ENCODE results near the gene NLRP6.

Gene NLRP6

GRCh38 chr11:269146-269890 lies 8.9 kb upstream of the NLRP6 start:
- ATAC-seq = peak; percentile 81
- H3K36me3 Mint-ChIP-seq = peaks cover 21% of the 10 kb centered on the region
- H3K27ac Mint-ChIP-seq = peak overlapping the region; percentile 92
- no peaks in the 10 kb centered on the region for H3K9me3 Mint-ChIP-seq
- peak in 1 of 2 donors; percentile 83 for DNase-seq (ENCODE audit: low spot score in 2 of 2)
- H3K4me3 Mint-ChIP-seq = peak overlapping the region; percentile 75
- H3K4me1 Mint-ChIP-seq = peaks cover 38% of the 10 kb centered on the region

GRCh38 chr11:270451-271318 lies 7.5 kb upstream of the NLRP6 start:
- Mint-ChIP-seq H3K4me1 (peaks cover 38% of the 10 kb centered on the region), H3K36me3 (peaks cover 21% of the 10 kb centered on the region), H3K4me3 (no peak overlapping the region), H3K27ac (no peak overlapping the region), H3K9me3 (no peaks in the 10 kb centered on the region)
- ATAC-seq (no peak), DNase-seq (ENCODE audit: low spot score in 2 of 2) (no peak)

- ATAC-seq (no peak), DNase-seq (ENCODE audit: low spot score in 2 of 2) (no peak)
- no peak overlapping the region for H3K4me3 Mint-ChIP-seq
- H3K4me1 Mint-ChIP-seq = peaks cover 38% of the 10 kb centered on the region
- H3K27ac Mint-ChIP-seq = no peak overlapping the region
- H3K9me3 Mint-ChIP-seq = no peaks in the 10 kb centered on the region
- peaks cover 21% of the 10 kb centered on the region for H3K36me3 Mint-ChIP-seq
Observed at GRCh38 chr11:271319-271715, 6.9 kb upstream of the NLRP6 start.

GRCh38 chr11:272195-272930 lies 5.8 kb upstream of the NLRP6 start:
- no peak for DNase-seq (ENCODE audit: low spot score in 2 of 2)
- Mint-ChIP-seq H3K27ac (no peak overlapping the region), H3K36me3 (peaks cover 19% of the 10 kb centered on the region), H3K4me3 (no peak overlapping the region), H3K9me3 (no peaks in the 10 kb centered on the region), H3K4me1 (peaks cover 31% of the 10 kb centered on the region)
- no peak for ATAC-seq

- Mint-ChIP-seq H3K4me3 (no peak overlapping the region), H3K36me3 (peaks cover 20% of the 10 kb centered on the region), H3K4me1 (peaks cover 31% of the 10 kb centered on the region), H3K27ac (no peak overlapping the region), H3K9me3 (no peaks in the 10 kb centered on the region)
- no peak for DNase-seq (ENCODE audit: low spot score in 2 of 2)
- no peak for ATAC-seq
Observed at GRCh38 chr11:272931-273198, 5.3 kb upstream of the NLRP6 start.

GRCh38 chr11:276219-276618 lies 2.0 kb upstream of the NLRP6 start:
- Mint-ChIP-seq H3K4me1 (peaks cover 22% of the 10 kb centered on the region), H3K27ac (no peak overlapping the region)

GRCh38 chr11:279040-279965 lies 1.1 kb downstream of the NLRP6 start:
- peaks cover 41% of the 10 kb centered on the region for H3K4me1 Mint-ChIP-seq
- H3K9me3 Mint-ChIP-seq = no peaks in the 10 kb centered on the region
- peak; percentile 46 for ATAC-seq
- H3K36me3 Mint-ChIP-seq = peaks cover 13% of the 10 kb centered on the region
- H3K4me3 Mint-ChIP-seq = peak overlapping the region; percentile 72
- DNase-seq (ENCODE audit: low spot score in 2 of 2) = no peak
- H3K27ac Mint-ChIP-seq = no peak overlapping the region

More at GRCh38 chr11:276219-276618, 2.0 kb upstream of the NLRP6 start:
- Mint-ChIP-seq H3K36me3 (peaks cover 13% of the 10 kb centered on the region), H3K9me3 (no peaks in the 10 kb centered on the region), H3K4me3 (no peak overlapping the region)
- ATAC-seq = no peak
- DNase-seq (ENCODE audit: low spot score in 2 of 2) = no peak

- peaks cover 44% of the 10 kb centered on the region for H3K4me1 Mint-ChIP-seq
- H3K9me3 Mint-ChIP-seq = no peaks in the 10 kb centered on the region
- H3K27ac Mint-ChIP-seq = no peak overlapping the region
- DNase-seq (ENCODE audit: low spot score in 2 of 2) (no peak), ATAC-seq (peak; percentile 66)
- peak overlapping the region; percentile 72 for H3K4me3 Mint-ChIP-seq
- peaks cover 13% of the 10 kb centered on the region for H3K36me3 Mint-ChIP-seq
Observed at GRCh38 chr11:279966-280705, 1.9 kb downstream of the NLRP6 start.

GRCh38 chr11:280706-281485 lies 2.7 kb downstream of the NLRP6 start:
- Mint-ChIP-seq H3K4me1 (peaks cover 51% of the 10 kb centered on the region), H3K36me3 (peaks cover 13% of the 10 kb centered on the region), H3K4me3 (peak overlapping the region; percentile 72), H3K9me3 (no peaks in the 10 kb centered on the region), H3K27ac (no peak overlapping the region)
- DNase-seq (ENCODE audit: low spot score in 2 of 2) = no peak
- ATAC-seq = peak; percentile 59

GRCh38 chr11:281486-282161 lies 3.4 kb downstream of the NLRP6 start:
- ATAC-seq = no peak
- H3K36me3 Mint-ChIP-seq = peaks cover 13% of the 10 kb centered on the region
- peak in 1 of 2 donors; percentile 65 for DNase-seq (ENCODE audit: low spot score in 2 of 2)
- H3K27ac Mint-ChIP-seq = no peak overlapping the region
- peak overlapping the region; percentile 72 for H3K4me3 Mint-ChIP-seq
- H3K9me3 Mint-ChIP-seq = no peaks in the 10 kb centered on the region
- H3K4me1 Mint-ChIP-seq = peaks cover 58% of the 10 kb centered on the region

- Mint-ChIP-seq H3K4me3 (peak overlapping the region; percentile 72), H3K4me1 (peaks cover 63% of the 10 kb centered on the region), H3K36me3 (peaks cover 16% of the 10 kb centered on the region), H3K9me3 (no peaks in the 10 kb centered on the region), H3K27ac (no peak overlapping the region)
- DNase-seq (ENCODE audit: low spot score in 2 of 2) = no peak
- no peak for ATAC-seq
Observed at GRCh38 chr11:282171-282570, 4.0 kb downstream of the NLRP6 start.

GRCh38 chr11:282630-283360 lies 4.6 kb downstream of the NLRP6 start:
- Mint-ChIP-seq H3K9me3 (no peaks in the 10 kb centered on the region), H3K36me3 (peaks cover 16% of the 10 kb centered on the region), H3K4me1 (peaks cover 64% of the 10 kb centered on the region), H3K27ac (no peak overlapping the region), H3K4me3 (peak overlapping the region; percentile 72)
- DNase-seq (ENCODE audit: low spot score in 2 of 2) (no peak), ATAC-seq (no peak)
